ENCODE data around the gene MVB12A. TPM values are rescaled to one million over a fixed set of nuclear protein-coding genes. Genes with fewer than 3 reads are reported as not detected.
A peak's percentile ranks its signal among the peaks of the same experiment; 100 is the strongest.

MVB12A gene
- total RNA-seq, 1 donor from 2014 or later: 53.3 TPM

GRCh38 chr19:17411801-17412200, 8.0 kb upstream of the MVB12A start:
- TF ChIP-seq POLR2AphosphoS5 (IDR thresholded peaks at IDR 0.05; ENCODE audit: insufficient read depth in 1 of 2, low read depth in 1 of 2) (no peak), CTCF (IDR thresholded peaks at IDR 0.05) (no peak), POLR2A (IDR thresholded peaks at IDR 0.05) (no peak)
- H3K9me3 ChIP-seq: no peaks in the 10 kb centered on the region
- peak overlapping the region; percentile 33 for H3K27ac ChIP-seq
- H3K36me3 ChIP-seq: no peaks in the 10 kb centered on the region
- no peaks in the 10 kb centered on the region for H3K4me1 ChIP-seq
- intact Hi-C loops (cut with DNase I): no loop called here
- DNase-seq (ENCODE audit: extremely low spot score in 2 of 2): no peak
- H3K4me3 ChIP-seq: no peak overlapping the region
- no peaks in the 10 kb centered on the region for H3K27me3 ChIP-seq

- Histone ChIP-seq H3K36me3 (no peaks in the 10 kb centered on the region), H3K4me3 (no peak overlapping the region), H3K27ac (no peak overlapping the region), H3K4me1 (peaks cover 4% of the 10 kb centered on the region), H3K9me3 (no peaks in the 10 kb centered on the region), H3K27me3 (no peaks in the 10 kb centered on the region)
- DNase-seq (ENCODE audit: extremely low spot score in 2 of 2): no peak
- no peak for TF ChIP-seq POLR2A (IDR thresholded peaks at IDR 0.05)
- no peak for TF ChIP-seq POLR2AphosphoS5 (IDR thresholded peaks at IDR 0.05; ENCODE audit: insufficient read depth in 1 of 2, low read depth in 1 of 2)
- no peak for TF ChIP-seq CTCF (IDR thresholded peaks at IDR 0.05)
- intact Hi-C loops (cut with DNase I): no loop called here
Observed at GRCh38 chr19:17414097-17414496, 5.8 kb upstream of the MVB12A start.

GRCh38 chr19:17415121-17415520, 4.7 kb upstream of the MVB12A start:
- Histone ChIP-seq H3K9me3 (no peaks in the 10 kb centered on the region), H3K27ac (no peak overlapping the region), H3K27me3 (no peaks in the 10 kb centered on the region), H3K36me3 (no peaks in the 10 kb centered on the region), H3K4me3 (no peak overlapping the region), H3K4me1 (peaks cover 8% of the 10 kb centered on the region)
- intact Hi-C loops (cut with DNase I): no loop called here
- DNase-seq (ENCODE audit: extremely low spot score in 2 of 2): no peak
- TF ChIP-seq POLR2A (IDR thresholded peaks at IDR 0.05): no peak
- TF ChIP-seq POLR2AphosphoS5 (IDR thresholded peaks at IDR 0.05; ENCODE audit: insufficient read depth in 1 of 2, low read depth in 1 of 2): no peak
- no peak for TF ChIP-seq CTCF (IDR thresholded peaks at IDR 0.05)

GRCh38 chr19:17418710-17419109, 1.1 kb upstream of the MVB12A start:
- H3K27me3 ChIP-seq: no peaks in the 10 kb centered on the region
- TF ChIP-seq POLR2AphosphoS5 (IDR thresholded peaks at IDR 0.05; ENCODE audit: insufficient read depth in 1 of 2, low read depth in 1 of 2) (no peak), POLR2A (IDR thresholded peaks at IDR 0.05) (no peak)
- no peak for DNase-seq (ENCODE audit: extremely low spot score in 2 of 2)
- no peaks in the 10 kb centered on the region for H3K36me3 ChIP-seq
- H3K4me1 ChIP-seq: peaks cover 16% of the 10 kb centered on the region
- H3K4me3 ChIP-seq: no peak overlapping the region
- H3K27ac ChIP-seq: peak overlapping the region; percentile 80
- intact Hi-C loops (cut with DNase I): no loop called here
- no peaks in the 10 kb centered on the region for H3K9me3 ChIP-seq

- H3K9me3 ChIP-seq: no peaks in the 10 kb centered on the region
- no peaks in the 10 kb centered on the region for H3K27me3 ChIP-seq
- intact Hi-C loops (cut with DNase I): no loop called here
- H3K4me3 ChIP-seq: peak overlapping the region; percentile 76 to 93
- H3K27ac ChIP-seq: peak overlapping the region; percentile 80
- no peak for DNase-seq (ENCODE audit: extremely low spot score in 2 of 2)
- H3K36me3 ChIP-seq: no peaks in the 10 kb centered on the region
- H3K4me1 ChIP-seq: peaks cover 16% of the 10 kb centered on the region
- TF ChIP-seq CTCF (IDR thresholded peaks at IDR 0.05): no peak
- no peak for TF ChIP-seq POLR2A (IDR thresholded peaks at IDR 0.05)
- no peak for TF ChIP-seq POLR2AphosphoS5 (IDR thresholded peaks at IDR 0.05; ENCODE audit: insufficient read depth in 1 of 2, low read depth in 1 of 2)
Observed at GRCh38 chr19:17419154-17419620, 660 bp upstream of the MVB12A start.
